ENCODE measurements around the gene QRICH2. TPM values are rescaled to one million over a fixed set of nuclear protein-coding genes. Genes with fewer than 3 reads are reported as not detected.

The QRICH2 gene
- total and polyA plus RNA-seq, 9 of the 15 experiments (the other 6 are each of a cell fraction or from before 2014, with no cell fraction given): 0.03 to 1.6 (median 0.81) TPM

DNA sequence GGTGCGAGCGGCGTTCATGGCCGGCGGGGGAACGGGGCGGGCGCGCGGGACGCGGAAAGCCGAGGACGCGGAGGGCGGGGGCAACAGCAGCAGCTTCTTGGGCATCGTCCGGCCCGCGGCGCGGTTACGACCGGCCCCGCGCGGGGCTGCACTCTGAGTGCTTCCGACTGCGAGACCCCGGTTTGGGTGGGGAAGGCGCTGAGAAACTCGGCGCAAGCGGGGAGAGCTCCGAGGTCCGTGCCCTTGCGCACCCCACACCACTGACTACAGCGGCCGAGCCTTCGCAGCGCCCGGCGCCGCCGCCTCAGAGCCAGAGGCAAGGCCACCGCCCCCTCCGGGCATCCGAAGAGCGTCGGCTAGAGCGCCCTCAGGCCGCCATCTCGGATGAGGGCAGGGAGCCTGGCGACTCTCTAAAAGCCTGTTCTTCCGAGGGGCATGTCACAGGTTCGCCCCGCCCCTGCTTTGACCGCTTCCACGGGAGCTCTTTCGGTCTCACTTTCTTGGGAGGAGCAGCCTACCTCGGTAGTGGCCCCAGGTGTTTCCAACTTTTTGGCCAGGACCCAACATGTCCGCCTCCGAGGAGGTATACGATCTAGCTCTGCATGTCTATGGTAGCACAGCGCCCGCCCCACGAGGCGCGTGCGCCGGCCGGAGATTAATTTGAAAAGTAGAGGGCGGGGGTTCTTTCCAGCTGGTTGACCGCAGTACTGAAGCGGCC lies 45.7 kb upstream of the QRICH2 start, which contains the start of gene PRPSAP1 (continued):
- TF ChIP-seq MBD1 (CRISPR knock-in tag; IDR thresholded peaks at IDR 0.05) (no peak), MTA2 (IDR thresholded peaks at IDR 0.05; ENCODE audit: low read depth) (no peak), HMGN3 (IDR thresholded peaks at IDR 0.05; ENCODE audit: borderline replicate concordance, extremely low read depth, insufficient read length, low read depth, low read length) (peak; percentile 76), ZNF212 (CRISPR knock-in tag; IDR thresholded peaks at IDR 0.05) (no peak), ZFP36 (IDR thresholded peaks at IDR 0.05; ENCODE audit: low read depth, low read length, partially characterized antibody) (no peak), SRF (CRISPR knock-in tag; IDR thresholded peaks at IDR 0.05) (no peak; a peak in 1 of 4 replicates), TSC22D4 (tag; IDR thresholded peaks at IDR 0.05) (no peak), ZNF592 (IDR thresholded peaks at IDR 0.05) (peak; percentile 63; the same call in 1 of the 2 replicates), SLC30A9 (CRISPR knock-in tag; IDR thresholded peaks at IDR 0.05) (no peak), POLR2G (IDR thresholded peaks at IDR 0.05; ENCODE audit: low read depth, low read length) (peak; percentile 97), NR4A1 (CRISPR knock-in tag; IDR thresholded peaks at IDR 0.05) (no peak), NR4A1 (tag; IDR thresholded peaks at IDR 0.05) (peak; percentile 96; the same call in 1 of the 2 replicates), ZNF184 (CRISPR knock-in tag; IDR thresholded peaks at IDR 0.05) (no peak), GABPB1 (CRISPR knock-in tag; IDR thresholded peaks at IDR 0.05) (peak; percentile 70; the same call in 1 of the 2 replicates), ZNF253 (CRISPR knock-in tag; conservative IDR thresholded peaks at IDR 0.05) (no peak), YBX1 (IDR thresholded peaks at IDR 0.05) (no peak)
- TF ChIP-seq, protein P1, sequence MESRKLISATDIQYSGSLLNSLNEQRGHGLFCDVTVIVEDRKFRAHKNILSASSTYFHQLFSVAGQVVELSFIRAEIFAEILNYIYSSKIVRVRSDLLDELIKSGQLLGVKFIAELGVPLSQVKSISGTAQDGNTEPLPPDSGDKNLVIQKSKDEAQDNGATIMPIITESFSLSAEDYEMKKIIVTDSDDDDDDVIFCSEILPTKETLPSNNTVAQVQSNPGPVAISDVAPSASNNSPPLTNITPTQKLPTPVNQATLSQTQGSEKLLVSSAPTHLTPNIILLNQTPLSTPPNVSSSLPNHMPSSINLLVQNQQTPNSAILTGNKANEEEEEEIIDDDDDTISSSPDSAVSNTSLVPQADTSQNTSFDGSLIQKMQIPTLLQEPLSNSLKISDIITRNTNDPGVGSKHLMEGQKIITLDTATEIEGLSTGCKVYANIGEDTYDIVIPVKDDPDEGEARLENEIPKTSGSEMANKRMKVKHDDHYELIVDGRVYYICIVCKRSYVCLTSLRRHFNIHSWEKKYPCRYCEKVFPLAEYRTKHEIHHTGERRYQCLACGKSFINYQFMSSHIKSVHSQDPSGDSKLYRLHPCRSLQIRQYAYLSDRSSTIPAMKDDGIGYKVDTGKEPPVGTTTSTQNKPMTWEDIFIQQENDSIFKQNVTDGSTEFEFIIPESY (CRISPR knock-in tag; IDR thresholded peaks at IDR 0.05): peak; percentile 56; the same call in 1 of the 2 replicates
- TF ChIP-seq, protein P2, sequence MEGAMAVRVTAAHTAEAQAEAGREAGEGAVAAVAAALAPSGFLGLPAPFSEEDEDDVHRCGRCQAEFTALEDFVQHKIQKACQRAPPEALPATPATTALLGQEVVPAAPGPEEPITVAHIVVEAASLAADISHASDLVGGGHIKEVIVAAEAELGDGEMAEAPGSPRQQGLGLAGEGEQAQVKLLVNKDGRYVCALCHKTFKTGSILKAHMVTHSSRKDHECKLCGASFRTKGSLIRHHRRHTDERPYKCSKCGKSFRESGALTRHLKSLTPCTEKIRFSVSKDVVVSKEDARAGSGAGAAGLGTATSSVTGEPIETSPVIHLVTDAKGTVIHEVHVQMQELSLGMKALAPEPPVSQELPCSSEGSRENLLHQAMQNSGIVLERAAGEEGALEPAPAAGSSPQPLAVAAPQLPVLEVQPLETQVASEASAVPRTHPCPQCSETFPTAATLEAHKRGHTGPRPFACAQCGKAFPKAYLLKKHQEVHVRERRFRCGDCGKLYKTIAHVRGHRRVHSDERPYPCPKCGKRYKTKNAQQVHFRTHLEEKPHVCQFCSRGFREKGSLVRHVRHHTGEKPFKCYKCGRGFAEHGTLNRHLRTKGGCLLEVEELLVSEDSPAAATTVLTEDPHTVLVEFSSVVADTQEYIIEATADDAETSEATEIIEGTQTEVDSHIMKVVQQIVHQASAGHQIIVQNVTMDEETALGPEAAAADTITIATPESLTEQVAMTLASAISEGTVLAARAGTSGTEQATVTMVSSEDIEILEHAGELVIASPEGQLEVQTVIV (CRISPR knock-in tag; IDR thresholded peaks at IDR 0.05; ENCODE audit: borderline replicate concordance): no peak

All from K562 (cell line).